MM.1S (cell line): ENCODE measurements around the gene ROBO2.
A peak's percentile ranks its signal among the peaks of the same experiment; 100 is the strongest.

Experiments
- DNase-seq: peaks from one replicate; pipeline ENCODE4 v3.0.0-alpha.2; 2015
- H2AFZ ChIP-seq: fragments of 300-600 bp; sonication (generic); 2 replicates; pipeline ENCODE4 v1.6.0; 2016; ENCODE audit warnings: antibody characterized with exemption, low read length
- H3F3A ChIP-seq: fragments of 300-600 bp; sonication (generic); 2 replicates; pipeline ENCODE4 v1.6.1; 2016; ENCODE audit warnings: mild to moderate bottlenecking, antibody characterized with exemption, low read length, moderate library complexity, mixed read lengths; ENCODE audit not compliant: insufficient read depth
- H3K27ac ChIP-seq: fragments of 300-600 bp; sonication (generic); 2 replicates; pipeline ENCODE4 v1.5.1; 2016; ENCODE audit warnings: mild to moderate bottlenecking, low read length
- H3K27me3 ChIP-seq: fragments of 300-600 bp; sonication (generic); replicated peaks from 2 replicates; pipeline ENCODE4 v1.6.0; 2016; ENCODE audit warnings: low read length; ENCODE audit not compliant: insufficient read depth
- H3K36me3 ChIP-seq: fragments of 300-600 bp; sonication (generic); replicated peaks from 2 replicates; pipeline ENCODE4 v1.6.1; 2016; ENCODE audit warnings: mild to moderate bottlenecking, low read length, mixed read lengths; ENCODE audit not compliant: insufficient read depth
- H3K4me1 ChIP-seq: fragments of 300-600 bp; sonication (generic); 2 replicates; pipeline ENCODE4 v1.6.1; 2016; ENCODE audit warnings: low read length, mixed read lengths
- H3K4me2 ChIP-seq: fragments of 300-600 bp; sonication (generic); 2 replicates; pipeline ENCODE4 v1.6.0; 2016; ENCODE audit warnings: low read depth, low read length
- H3K4me3 ChIP-seq: fragments of 300-600 bp; sonication (generic); 2 replicates; pipeline ENCODE4 v1.5.1; 2016; ENCODE audit warnings: low read length, mixed read lengths
- H3K79me2 ChIP-seq: fragments of 300-600 bp; sonication (generic); 2 replicates; pipeline ENCODE4 v1.6.1; 2016; ENCODE audit warnings: mixed run types, low read length, mixed read lengths
- H3K9ac ChIP-seq: fragments of 300-600 bp; sonication (generic); 2 replicates; pipeline ENCODE4 v1.6.1; 2016; ENCODE audit warnings: low read length, mixed read lengths
- H3K9me2 ChIP-seq: fragments of 300-600 bp; sonication (generic); replicated peaks from 2 replicates; pipeline ENCODE4 v1.6.1; 2016; ENCODE audit warnings: mild to moderate bottlenecking, low read length, mixed read lengths; ENCODE audit not compliant: insufficient read depth
- H3K9me3 ChIP-seq: fragments of 300-600 bp; sonication (generic); replicated peaks from 2 replicates; pipeline ENCODE4 v1.6.1; 2016; ENCODE audit warnings: mild to moderate bottlenecking, low read length, mixed read lengths; ENCODE audit not compliant: insufficient read depth
- H4K20me1 ChIP-seq: fragments of 300-600 bp; sonication (generic); 2 replicates; pipeline ENCODE4 v1.6.1; 2016; ENCODE audit warnings: mild to moderate bottlenecking, low read length, moderate library complexity, mixed read lengths; ENCODE audit not compliant: insufficient read depth
- EZH2 ChIP-seq: fragments of 300-600 bp; sonication (generic); optimal IDR thresholded peaks from 2 replicates; pipeline ENCODE3; 2017; ENCODE audit warnings: low read depth, mild to moderate bottlenecking, antibody characterized with exemption, low read length, mixed read lengths
- EZH2phosphoT487 ChIP-seq: fragments of 300-600 bp; sonication (generic); IDR thresholded peaks from 2 replicates; pipeline ENCODE4 v1.6.1; 2018; ENCODE audit warnings: antibody characterized with exemption, low read length
- TF ChIP-seq, protein P1 (sequence below): fragments of 300-600 bp; sonication (generic); IDR thresholded peaks from 2 replicates; pipeline ENCODE4 v1.5.1; 2016; ENCODE audit warnings: antibody characterized with exemption, low read length, mixed read lengths

ROBO2 gene, protein sequence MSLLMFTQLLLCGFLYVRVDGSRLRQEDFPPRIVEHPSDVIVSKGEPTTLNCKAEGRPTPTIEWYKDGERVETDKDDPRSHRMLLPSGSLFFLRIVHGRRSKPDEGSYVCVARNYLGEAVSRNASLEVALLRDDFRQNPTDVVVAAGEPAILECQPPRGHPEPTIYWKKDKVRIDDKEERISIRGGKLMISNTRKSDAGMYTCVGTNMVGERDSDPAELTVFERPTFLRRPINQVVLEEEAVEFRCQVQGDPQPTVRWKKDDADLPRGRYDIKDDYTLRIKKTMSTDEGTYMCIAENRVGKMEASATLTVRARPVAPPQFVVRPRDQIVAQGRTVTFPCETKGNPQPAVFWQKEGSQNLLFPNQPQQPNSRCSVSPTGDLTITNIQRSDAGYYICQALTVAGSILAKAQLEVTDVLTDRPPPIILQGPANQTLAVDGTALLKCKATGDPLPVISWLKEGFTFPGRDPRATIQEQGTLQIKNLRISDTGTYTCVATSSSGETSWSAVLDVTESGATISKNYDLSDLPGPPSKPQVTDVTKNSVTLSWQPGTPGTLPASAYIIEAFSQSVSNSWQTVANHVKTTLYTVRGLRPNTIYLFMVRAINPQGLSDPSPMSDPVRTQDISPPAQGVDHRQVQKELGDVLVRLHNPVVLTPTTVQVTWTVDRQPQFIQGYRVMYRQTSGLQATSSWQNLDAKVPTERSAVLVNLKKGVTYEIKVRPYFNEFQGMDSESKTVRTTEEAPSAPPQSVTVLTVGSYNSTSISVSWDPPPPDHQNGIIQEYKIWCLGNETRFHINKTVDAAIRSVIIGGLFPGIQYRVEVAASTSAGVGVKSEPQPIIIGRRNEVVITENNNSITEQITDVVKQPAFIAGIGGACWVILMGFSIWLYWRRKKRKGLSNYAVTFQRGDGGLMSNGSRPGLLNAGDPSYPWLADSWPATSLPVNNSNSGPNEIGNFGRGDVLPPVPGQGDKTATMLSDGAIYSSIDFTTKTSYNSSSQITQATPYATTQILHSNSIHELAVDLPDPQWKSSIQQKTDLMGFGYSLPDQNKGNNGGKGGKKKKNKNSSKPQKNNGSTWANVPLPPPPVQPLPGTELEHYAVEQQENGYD (N-terminal part only)

DNA sequence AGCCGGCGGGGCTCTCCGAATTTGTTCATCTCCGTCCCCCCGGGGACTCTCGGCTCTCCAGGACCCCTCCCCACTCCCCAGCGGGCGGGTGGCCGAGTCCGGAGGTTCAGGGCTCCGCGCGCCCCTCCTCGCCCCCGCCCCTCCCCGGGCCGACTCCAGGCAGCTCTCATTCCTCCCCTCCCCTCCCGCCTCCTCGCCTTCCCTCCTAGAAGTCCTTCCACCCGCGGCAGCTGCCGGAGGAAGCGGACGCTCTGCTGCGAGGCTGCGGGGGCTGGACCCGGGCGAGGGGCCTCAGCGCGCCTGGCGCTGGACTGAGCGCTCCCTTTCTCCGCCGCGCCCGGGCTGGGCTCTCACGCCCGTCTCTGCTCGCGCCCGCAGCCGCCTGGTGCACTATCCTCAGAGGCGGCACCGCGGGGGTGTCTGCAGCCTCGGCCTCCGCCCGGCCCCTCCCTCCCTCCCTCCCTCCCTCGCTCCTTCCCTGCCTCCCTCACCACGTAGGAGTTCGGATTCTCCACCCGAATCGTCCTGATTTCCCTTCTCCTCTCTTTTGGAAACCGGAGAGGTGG lies at the start of gene ROBO2:
TSS of gene ROBO2 (plus strand) at position 494 of the 566 bp plus-strand sequence. CDS start 687 bp downstream, outside the sequence.
- Histone ChIP-seq H3K9ac (no peak within 1 kb of the TSS), H3K36me3 (no peaks in the 10 kb centered on the region), H3K9me2 (no peaks in the 10 kb centered on the region), H3K9me3 (no peaks in the 10 kb centered on the region), H3K4me2 (peak within 1 kb of the TSS; percentile 72; the same call in 1 of the 2 replicates), H3K79me2 (no peaks in the 10 kb centered on the region), H2AFZ (peak within 1 kb of the TSS; percentile 70; the same call in 1 of the 2 replicates), H3K27me3 (no peaks in the 10 kb centered on the region), H4K20me1 (no peaks in the 10 kb centered on the region), H3K4me3 (no peak within 1 kb of the TSS), H3K4me1 (no peaks in the 10 kb centered on the region), H3F3A (no peaks in the 10 kb centered on the region), H3K27ac (no peak within 1 kb of the TSS)
- TF ChIP-seq EZH2 (no peak), EZH2phosphoT487 (no peak)
- TF ChIP-seq, protein P1, sequence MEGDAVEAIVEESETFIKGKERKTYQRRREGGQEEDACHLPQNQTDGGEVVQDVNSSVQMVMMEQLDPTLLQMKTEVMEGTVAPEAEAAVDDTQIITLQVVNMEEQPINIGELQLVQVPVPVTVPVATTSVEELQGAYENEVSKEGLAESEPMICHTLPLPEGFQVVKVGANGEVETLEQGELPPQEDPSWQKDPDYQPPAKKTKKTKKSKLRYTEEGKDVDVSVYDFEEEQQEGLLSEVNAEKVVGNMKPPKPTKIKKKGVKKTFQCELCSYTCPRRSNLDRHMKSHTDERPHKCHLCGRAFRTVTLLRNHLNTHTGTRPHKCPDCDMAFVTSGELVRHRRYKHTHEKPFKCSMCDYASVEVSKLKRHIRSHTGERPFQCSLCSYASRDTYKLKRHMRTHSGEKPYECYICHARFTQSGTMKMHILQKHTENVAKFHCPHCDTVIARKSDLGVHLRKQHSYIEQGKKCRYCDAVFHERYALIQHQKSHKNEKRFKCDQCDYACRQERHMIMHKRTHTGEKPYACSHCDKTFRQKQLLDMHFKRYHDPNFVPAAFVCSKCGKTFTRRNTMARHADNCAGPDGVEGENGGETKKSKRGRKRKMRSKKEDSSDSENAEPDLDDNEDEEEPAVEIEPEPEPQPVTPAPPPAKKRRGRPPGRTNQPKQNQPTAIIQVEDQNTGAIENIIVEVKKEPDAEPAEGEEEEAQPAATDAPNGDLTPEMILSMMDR = no peak
- DNase-seq = no peak

DNA sequence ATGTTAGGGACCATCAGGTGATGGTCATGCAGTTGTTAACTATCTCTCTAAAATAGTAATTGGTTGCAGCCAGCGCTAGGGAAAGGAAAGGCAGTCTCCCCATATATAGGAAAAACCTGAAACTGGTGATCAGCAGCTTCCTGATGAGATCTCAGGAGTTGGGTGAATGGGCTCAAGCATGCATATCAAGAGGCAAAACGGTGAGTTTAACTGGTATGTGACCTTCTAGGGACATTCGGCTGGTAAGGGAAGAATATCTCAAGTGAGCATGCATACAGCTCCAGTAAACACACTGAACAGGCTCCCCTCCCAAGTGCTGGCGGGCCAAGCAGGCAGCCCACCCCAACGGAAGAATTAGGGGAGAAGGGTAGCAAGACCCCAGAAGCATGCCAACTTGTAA lies 49.3 kb upstream of the ROBO2 start:
- Histone ChIP-seq H3K36me3 (no peaks in the 10 kb centered on the region), H3K9ac (no peak overlapping the region), H3K79me2 (no peaks in the 10 kb centered on the region), H3K9me2 (no peaks in the 10 kb centered on the region), H3K9me3 (no peaks in the 10 kb centered on the region), H3K4me1 (no peaks in the 10 kb centered on the region), H3K27ac (no peak overlapping the region), H3F3A (no peaks in the 10 kb centered on the region), H3K4me2 (no peak overlapping the region), H2AFZ (no peak overlapping the region), H4K20me1 (no peaks in the 10 kb centered on the region), H3K4me3 (no peak overlapping the region), H3K27me3 (no peaks in the 10 kb centered on the region)
- TF ChIP-seq EZH2phosphoT487 (no peak), EZH2 (no peak)
- TF ChIP-seq, protein P1 = no peak
- no peak for DNase-seq

DNA sequence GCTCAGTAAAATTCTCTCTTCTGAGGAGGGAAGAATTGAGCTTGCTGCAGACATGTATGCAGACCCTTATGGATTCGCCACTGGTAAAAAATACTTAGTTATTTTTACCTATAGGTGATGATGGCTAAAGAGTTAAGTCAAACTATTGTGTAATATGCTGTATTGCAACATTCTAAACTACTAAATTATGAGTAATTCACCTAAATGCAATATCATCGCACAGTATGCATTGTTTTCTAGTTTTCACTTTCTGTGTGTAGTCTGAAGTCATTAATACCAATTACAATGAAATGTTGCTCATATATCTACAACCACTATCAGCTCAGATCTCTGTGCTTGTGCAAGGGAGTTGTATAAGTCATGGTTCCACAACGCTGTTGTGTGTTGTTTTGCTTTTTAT lies 48.7 kb upstream of the ROBO2 start:
- no peak overlapping the region for H3K9ac ChIP-seq

More for the DNA sequence above, 48.7 kb upstream of the ROBO2 start:
- TF ChIP-seq EZH2phosphoT487 = no peak
- TF ChIP-seq, protein P1 = no peak
- TF ChIP-seq EZH2 = no peak
- no peak overlapping the region for H3K27ac ChIP-seq
- no peak overlapping the region for H2AFZ ChIP-seq
- no peak for DNase-seq
- H3F3A ChIP-seq = no peaks in the 10 kb centered on the region
- H3K9me3 ChIP-seq = no peaks in the 10 kb centered on the region
- no peak overlapping the region for H3K4me3 ChIP-seq
- H4K20me1 ChIP-seq = no peaks in the 10 kb centered on the region
- H3K27me3 ChIP-seq = no peaks in the 10 kb centered on the region
- H3K4me2 ChIP-seq = no peak overlapping the region
- no peaks in the 10 kb centered on the region for H3K79me2 ChIP-seq
- H3K9me2 ChIP-seq = no peaks in the 10 kb centered on the region
- H3K4me1 ChIP-seq = no peaks in the 10 kb centered on the region
- no peaks in the 10 kb centered on the region for H3K36me3 ChIP-seq
